HG03442 (cell line): ENCODE results near the gene MYPN.
"Not testable (repeated sequence)": the region's sequence is repeated elsewhere in the genome, so short reads cannot be mapped to it uniquely, and the experiment has no call there.

ENCODE experiments used
- ATAC-seq: cut with Tn5 transposase; IDR thresholded peaks from one replicate; pipeline ENCODE4 v1.9.1; 2021; ENCODE audit warnings: mild to moderate bottlenecking, moderate library complexity; ENCODE audit not compliant: unreplicated experiment

MYPN gene

DNA sequence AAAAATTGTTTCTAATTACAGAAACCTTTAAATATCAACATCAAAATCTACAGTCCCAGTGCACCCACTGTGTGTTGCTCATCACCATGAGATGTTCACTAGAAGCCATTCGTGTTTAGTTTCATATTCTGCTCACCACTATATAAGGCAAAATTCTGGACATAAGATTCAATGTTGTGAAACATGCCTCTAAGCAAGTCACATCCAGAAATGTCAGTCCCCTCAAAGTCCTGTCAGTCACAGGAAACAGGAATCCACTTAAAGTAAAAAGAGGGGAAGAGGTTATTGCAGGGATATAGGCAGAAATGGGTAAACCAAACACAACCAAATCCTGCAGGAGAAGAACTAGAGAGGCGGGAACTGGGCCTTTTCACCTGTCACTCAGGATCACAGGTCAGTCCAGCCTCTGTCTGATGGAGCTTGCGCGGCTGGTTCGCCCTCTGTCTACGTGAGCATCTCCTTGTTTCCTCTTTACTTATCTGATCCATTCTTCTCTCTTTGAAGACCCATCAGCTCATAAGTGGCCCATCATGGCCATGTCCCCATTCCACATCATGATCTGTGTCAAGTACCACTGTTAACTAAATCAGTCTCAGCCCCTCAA is 58.4 kb downstream of the MYPN start:
- ATAC-seq, result no peak

DNA sequence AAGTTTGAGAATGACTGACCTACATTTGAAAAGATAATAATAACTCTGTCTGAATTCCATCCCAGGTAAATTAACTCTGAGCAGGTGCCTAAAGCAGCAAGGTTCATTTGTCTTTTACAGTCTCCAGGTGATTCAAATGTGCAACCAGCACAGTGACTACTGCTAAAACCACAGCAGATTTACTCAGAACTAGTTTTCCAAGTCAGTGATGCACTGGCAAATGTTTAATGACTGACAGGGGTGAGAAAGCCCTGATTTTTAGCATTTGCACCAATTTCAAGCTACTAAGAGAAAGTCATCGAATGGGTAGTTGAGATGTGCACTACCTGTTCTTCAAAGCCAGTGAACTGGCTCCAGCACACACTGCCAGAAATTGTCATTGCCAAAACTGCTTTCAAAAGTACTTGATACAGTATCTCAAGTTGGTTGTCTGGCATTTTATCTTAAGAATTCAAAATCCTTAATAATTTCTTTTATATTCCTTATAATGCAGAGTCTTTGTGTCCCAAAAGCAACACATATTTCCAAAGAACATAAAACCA is 62.3 kb downstream of the MYPN start:
- ATAC-seq, result no peak

DNA sequence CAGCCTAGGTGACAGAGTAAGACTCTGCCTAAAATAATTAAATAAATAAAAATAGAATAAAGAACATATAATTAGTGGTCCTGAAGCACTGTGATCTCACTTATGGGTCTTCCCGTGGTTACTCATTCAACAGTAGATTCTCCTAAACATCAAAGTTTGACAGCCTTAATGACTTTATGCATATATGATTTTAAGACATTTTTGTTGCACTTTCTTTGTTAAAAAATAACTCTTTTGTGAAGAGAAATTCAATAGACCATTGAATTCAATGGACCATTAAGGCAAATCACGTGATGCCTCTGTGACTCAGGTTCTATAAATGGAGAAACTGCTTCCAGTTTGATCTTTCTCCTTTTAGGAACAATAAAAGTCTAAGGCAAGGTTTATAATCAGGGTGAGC is 63.0 kb downstream of the MYPN start:
- no peak for ATAC-seq

DNA sequence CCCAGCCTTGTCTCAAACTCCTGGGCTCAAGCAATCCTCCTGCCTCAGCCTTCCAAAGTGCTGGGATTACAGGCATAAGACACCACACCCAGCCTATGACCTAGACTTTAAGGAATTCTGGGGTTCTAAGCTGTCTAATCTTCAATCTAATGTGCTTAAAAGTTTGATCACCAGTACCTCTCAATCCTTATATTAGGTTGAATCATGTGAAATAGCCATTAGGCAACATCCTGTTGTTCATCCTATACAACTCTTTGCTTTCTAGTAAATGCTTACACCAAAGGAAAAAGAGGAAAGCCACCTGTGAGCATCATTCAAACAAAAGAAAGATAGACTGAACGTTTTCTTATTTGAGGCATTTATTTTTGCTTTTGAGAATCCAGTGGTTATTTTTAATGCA is 66.7 kb downstream of the MYPN start:
- no peak for ATAC-seq

- ATAC-seq, result no peak
Measured at GRCh38 chr10:68176797-68177196, 67.5 kb downstream of the MYPN start.

DNA sequence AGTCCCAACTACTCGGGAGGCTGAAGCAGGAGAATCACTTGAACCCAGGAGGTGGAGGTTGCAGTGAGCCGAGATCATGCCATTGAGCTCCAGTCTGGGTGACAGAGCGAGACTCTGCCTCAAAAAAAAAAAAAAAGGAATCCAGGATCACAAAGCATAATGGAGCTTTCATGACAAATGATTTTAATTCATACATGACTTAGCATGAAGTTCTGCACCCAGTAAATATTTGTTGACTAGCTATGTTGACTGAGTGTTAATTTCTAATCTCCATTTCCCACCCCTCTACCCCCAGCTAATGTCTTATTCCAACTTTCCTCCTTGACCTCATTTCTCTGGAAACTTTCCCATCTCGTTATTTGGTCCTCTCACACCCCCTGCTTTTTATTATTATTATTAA is 69.3 kb downstream of the MYPN start:
- ATAC-seq, result no peak

- no peak for ATAC-seq
Measured at GRCh38 chr10:68179016-68179415, 69.7 kb downstream of the MYPN start.

DNA sequence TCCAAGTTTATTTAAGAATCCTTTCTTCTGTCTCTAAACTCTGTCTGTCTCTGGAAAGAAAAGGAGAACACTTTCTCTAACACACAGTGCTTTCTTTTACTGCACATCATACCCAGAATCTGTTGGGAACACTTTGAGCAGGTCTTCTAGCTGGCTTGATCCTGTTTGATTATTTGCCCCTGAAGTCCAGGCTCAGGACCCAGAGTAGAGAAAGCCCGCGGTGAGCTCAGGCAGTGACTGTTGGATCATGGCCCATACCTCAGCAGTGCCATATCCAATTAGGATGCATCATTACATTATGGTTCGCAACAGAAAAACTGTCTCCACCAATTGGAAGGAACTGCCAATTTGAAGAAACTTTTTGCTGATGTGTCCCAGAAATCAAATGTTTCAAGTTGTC is 71.2 kb downstream of the MYPN start:
- no peak for ATAC-seq

GRCh38 chr10:68184546-68184945 is 75.3 kb downstream of the MYPN start:
- ATAC-seq, result no peak

- ATAC-seq, result no peak
Measured at GRCh38 chr10:68185085-68185484, 75.8 kb downstream of the MYPN start.

DNA sequence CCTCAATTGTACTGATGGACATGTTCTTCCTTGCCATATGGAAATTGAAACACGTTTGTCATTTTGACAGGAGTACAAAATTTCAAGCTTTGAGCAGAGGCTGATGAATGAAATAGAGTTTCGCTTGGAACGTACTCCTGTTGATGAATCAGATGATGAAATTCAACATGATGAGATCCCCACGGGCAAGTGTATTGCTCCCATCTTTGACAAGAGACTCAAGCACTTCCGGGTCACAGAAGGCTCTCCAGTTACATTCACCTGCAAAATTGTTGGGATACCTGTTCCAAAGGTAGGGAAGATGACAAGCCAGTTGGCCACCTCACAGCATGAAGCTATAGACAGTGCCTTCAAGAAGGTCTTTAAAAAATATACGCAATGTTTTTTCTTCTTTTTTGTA is 79.5 kb downstream of the MYPN start:
- no peak for ATAC-seq

DNA sequence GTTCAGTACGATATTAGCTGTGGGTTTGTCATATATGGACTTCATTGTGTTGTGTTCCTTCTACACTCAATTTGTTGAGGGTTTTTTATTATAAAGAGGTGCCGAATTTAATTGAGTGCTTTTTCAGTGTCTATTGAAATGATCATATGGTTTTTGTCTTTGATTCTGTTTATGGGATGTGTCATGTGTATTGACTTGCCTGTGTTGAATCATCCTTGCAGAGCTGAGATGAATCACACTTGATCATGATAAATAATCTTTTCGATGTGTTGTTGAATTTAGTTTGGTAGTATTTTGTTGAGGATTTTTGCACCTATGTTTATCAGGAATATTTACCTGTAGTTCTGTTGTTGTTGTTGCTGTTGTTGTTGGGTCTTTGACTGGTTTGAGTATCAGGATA is 82.8 kb downstream of the MYPN start:
- no peak for ATAC-seq

- ATAC-seq, result no peak
Measured at GRCh38 chr10:68194290-68194689, 85.0 kb downstream of the MYPN start.

DNA sequence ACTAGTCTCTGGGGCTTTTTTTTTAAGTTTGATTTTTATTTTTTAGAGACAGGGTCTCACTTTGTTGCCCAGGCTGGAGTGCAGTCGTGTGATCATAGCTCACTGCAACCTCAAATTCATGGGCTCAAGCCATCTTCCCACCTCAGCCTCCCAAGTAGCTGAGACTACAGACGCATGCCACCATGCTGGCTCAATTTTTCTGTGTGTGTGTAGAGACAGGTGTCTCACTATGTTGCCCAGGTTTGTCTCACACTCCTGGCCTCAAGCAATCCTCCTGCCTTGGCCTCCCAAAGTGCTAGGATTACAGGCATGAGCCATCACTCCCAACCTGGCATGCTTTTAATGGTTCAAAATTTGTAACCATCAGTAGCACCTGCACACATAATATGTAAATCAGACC is 86.5 kb downstream of the MYPN start:
- not testable (repeated sequence) for ATAC-seq

DNA sequence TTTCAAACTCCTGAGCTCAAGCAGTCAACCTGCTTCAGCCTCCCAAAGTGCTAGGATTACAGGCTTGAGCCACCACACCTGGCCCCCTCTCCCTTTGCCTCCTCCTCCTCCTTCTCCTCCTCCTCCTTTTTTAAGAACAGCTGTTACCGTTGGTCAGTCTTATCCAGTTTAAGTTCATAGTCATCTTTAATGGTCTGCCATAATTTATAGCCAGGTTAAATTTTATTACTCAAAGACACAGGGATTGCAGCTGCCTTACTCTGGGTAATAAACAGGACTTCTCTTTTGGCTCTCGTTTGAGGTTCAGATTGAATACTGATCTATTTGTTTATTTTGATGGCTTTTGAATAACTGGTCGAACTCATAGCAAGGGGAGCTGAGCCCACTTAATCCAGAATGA is 87.4 kb downstream of the MYPN start:
- ATAC-seq, result no peak

DNA sequence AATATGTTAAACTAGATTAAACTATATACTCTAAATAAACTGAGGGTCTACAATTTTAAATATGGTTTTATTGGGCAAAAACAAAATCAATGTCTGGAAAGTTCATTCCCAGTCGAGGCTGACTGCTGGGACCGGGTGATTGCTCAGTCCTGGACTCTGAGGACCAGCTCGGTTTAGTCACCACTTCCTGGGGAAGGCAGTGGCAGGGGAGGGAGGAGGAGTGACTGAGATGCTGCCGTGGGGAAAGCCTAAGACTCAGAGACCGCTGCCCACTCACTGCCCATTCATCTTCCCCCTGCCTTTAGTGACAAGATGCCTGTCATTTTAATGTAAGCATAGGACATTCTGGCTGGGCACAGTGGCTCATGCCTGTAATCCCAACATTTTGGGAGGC is 93.7 kb downstream of the MYPN start:
- no peak for ATAC-seq

GRCh38 chr10:68208424-68209042 is 99.2 kb downstream of the MYPN start:
- ATAC-seq, result no peak

DNA sequence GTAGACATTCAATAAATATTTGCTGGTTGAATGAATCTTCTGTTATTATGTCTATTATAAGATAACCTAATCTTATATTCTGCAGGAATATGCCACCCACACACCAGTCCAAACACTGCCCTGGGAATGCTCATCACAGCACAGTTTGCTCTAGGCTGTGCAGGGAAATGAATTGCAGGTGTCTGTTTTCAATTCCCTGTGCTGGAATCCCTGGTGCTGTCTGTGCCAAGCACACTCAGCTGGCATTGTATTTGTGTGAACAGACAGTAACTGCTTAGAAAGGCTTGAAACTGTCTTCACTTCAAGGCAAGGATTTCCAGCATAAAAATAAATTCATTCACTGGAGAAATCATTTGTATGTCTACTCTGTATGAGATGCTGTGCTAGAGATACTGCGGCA is 102.4 kb downstream of the MYPN start:
- no peak for ATAC-seq

- ATAC-seq, result no peak
Measured at GRCh38 chr10:68212721-68213352, 103.5 kb downstream of the MYPN start.

- ATAC-seq, result no peak
Measured at GRCh38 chr10:68218786-68219185, 109.5 kb downstream of the MYPN start.

DNA sequence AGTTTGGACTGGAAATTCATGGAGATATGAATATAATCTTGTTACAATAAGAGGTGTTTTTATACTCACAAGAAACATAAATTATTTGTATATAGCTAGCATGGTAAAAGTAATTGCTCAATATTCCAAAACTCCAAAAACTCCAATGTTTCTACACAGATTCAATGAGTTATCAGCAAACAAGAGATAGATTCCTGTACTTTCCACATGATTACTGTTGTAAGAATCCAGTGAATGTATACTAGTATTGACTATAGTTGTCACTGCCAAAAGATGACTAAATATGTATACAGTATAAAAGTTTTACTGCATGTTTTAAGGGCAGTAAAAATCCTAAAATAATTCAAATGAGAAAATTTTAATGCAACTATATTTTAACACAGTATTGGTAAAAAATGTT is 111.9 kb downstream of the MYPN start:
- ATAC-seq, result no peak

- ATAC-seq, result no peak
Measured at GRCh38 chr10:68222391-68222790, 113.1 kb downstream of the MYPN start.
